ENCODE data around the gene TRAPPC5. TPM values are rescaled to one million over a fixed set of nuclear protein-coding genes. Genes with fewer than 3 reads are reported as not detected.

Gene TRAPPC5
- total RNA-seq, 1 experiment from 2014 or later: 317 TPM

GRCh38 chr19:7685546-7686445 is 5.2 kb downstream of the TRAPPC5 start:
- DNase-seq (no peak), ATAC-seq (no peak)
- H3K4me2 ChIP-seq (ENCODE audit: low read length): no peak overlapping the region
- H3K27me3 ChIP-seq (ENCODE audit: low read length): no peaks in the 10 kb centered on the region
- no peak overlapping the region for H2AFZ ChIP-seq (ENCODE audit: low read length)
- H3K4me3 ChIP-seq (ENCODE audit: low read length): no peak overlapping the region
- no peak overlapping the region for H3K9ac ChIP-seq (ENCODE audit: low read length)
- H3K36me3 ChIP-seq (ENCODE audit: low read depth, low read length): 0 out of 2 replicates have a peak, but pooled peaks cover 10% of the 10 kb centered on the region
- H3K9me3 ChIP-seq (ENCODE audit: low read length): no peaks in the 10 kb centered on the region
- H3K9me2 ChIP-seq (replicated peaks; ENCODE audit: low read length): no peaks in the 10 kb centered on the region
- TF ChIP-seq CTCF (conservative IDR thresholded peaks at IDR 0.05; ENCODE audit: low read depth, low read length): no peak
- TF ChIP-seq EZH2 (IDR thresholded peaks at IDR 0.05; ENCODE audit: low read length, unreplicated experiment): no peak
- no peak for TF ChIP-seq EZH2phosphoT487 (IDR thresholded peaks at IDR 0.05; ENCODE audit: borderline replicate concordance, low read length)
- POLR2A ChIA-PET (ENCODE audit: unreplicated experiment): no interaction called here
- no peaks in the 10 kb centered on the region for H4K20me1 ChIP-seq (ENCODE audit: low read length)
- H3K4me1 ChIP-seq (ENCODE audit: insufficient read depth, low read length): peaks cover 7% of the 10 kb centered on the region; the same call in 1 of the 2 replicates
- CTCF ChIA-PET: no interaction called here
- H3K27ac ChIP-seq (ENCODE audit: low read length): no peak overlapping the region
- intact Hi-C loops (cut with micrococcal nuclease): no loop called here
- BruUV-seq (replicated peaks): no TSS peak
- H3K79me2 ChIP-seq (ENCODE audit: low read length): peaks cover 19% of the 10 kb centered on the region
- no peaks in the 10 kb centered on the region for H3F3A ChIP-seq (ENCODE audit: low read length, unreplicated experiment)

DNA sequence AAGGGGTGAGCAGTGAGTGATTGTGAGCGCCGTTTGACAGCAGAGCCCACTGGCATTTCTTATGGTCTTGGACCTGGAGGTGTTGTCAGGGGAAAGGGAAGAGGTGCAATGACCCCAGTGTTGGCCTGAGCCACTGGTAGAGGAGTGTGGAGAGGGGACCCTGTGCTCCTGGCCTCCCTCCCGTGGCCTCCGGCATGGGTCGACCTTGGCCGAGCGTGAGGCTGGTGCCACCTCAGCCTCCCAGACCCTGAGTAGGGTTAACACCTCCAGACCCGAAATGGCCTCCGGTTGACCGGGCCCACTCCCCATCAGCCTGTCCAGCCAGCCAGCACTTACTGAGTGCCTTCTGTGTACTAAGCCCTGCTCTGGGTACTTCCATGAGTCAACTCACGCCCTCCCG is 6.5 kb downstream of the TRAPPC5 start:
- H3K27me3 ChIP-seq (ENCODE audit: low read length): no peaks in the 10 kb centered on the region
- no peak overlapping the region for H3K9ac ChIP-seq (ENCODE audit: low read length)
- ChIA-PET CTCF (interaction anchor here (0.6 kb wide), 1 partner anchor 215 kb away, joined by 3 read pairs; no protein-coding TSS in a partner anchor), POLR2A (ENCODE audit: unreplicated experiment) (interaction anchor here (0.6 kb wide), 1 partner anchor 18 kb away, joined by 3 read pairs; no protein-coding TSS in a partner anchor)
- H3F3A ChIP-seq (ENCODE audit: low read length, unreplicated experiment): no peaks in the 10 kb centered on the region
- no peak overlapping the region for H3K4me2 ChIP-seq (ENCODE audit: low read length)
- BruUV-seq (replicated peaks): no TSS peak
- H3K9me2 ChIP-seq (replicated peaks; ENCODE audit: low read length): no peaks in the 10 kb centered on the region
- intact Hi-C loops (cut with micrococcal nuclease): no loop called here
- H3K36me3 ChIP-seq (ENCODE audit: low read depth, low read length): 0 out of 2 replicates have a peak, but pooled peaks cover 7% of the 10 kb centered on the region
- ATAC-seq (no peak; the same call in 1 of the 2 replicates), DNase-seq (no peak)
- no peak overlapping the region for H2AFZ ChIP-seq (ENCODE audit: low read length)
- no peak for TF ChIP-seq CTCF (conservative IDR thresholded peaks at IDR 0.05; ENCODE audit: low read depth, low read length)
- TF ChIP-seq EZH2 (IDR thresholded peaks at IDR 0.05; ENCODE audit: low read length, unreplicated experiment): no peak
- no peak for TF ChIP-seq EZH2phosphoT487 (IDR thresholded peaks at IDR 0.05; ENCODE audit: borderline replicate concordance, low read length)
- H3K79me2 ChIP-seq (ENCODE audit: low read length): peaks cover 5% of the 10 kb centered on the region
- H3K4me1 ChIP-seq (ENCODE audit: insufficient read depth, low read length): no peaks in the 10 kb centered on the region
- no peak overlapping the region for H3K27ac ChIP-seq (ENCODE audit: low read length)
- no peak overlapping the region for H3K4me3 ChIP-seq (ENCODE audit: low read length)
- no peaks in the 10 kb centered on the region for H3K9me3 ChIP-seq (ENCODE audit: low read length)
- no peaks in the 10 kb centered on the region for H4K20me1 ChIP-seq (ENCODE audit: low read length)

DNA sequence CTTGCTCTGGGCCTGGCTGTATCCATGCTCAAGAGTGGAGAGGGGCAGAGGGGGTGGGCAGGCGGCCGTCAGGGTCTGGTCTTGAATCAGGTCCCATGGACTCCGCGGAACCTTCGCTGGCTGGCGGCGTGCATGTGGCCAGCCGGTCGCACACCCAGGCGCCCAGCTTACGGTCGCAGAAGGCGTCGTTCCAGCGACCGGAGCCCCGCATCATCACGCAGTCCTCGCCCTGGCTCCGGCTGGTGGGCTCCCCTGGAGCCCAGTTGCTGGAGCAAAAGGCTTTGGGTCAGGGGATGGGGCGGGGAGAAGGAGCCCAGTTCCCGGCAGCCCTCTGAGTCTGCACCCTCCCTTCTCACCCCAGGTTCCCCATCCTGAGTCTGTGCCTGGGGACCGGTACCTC is 8.5 kb downstream of the TRAPPC5 start:
- no peaks in the 10 kb centered on the region for H3K4me1 ChIP-seq (ENCODE audit: insufficient read depth, low read length)
- H4K20me1 ChIP-seq (ENCODE audit: low read length): no peaks in the 10 kb centered on the region
- intact Hi-C loops (cut with micrococcal nuclease): no loop called here
- DNase-seq (no peak), ATAC-seq (no peak)
- no TSS peak for BruUV-seq (replicated peaks)
- no peak overlapping the region for H3K27ac ChIP-seq (ENCODE audit: low read length)
- no peak for TF ChIP-seq CTCF (conservative IDR thresholded peaks at IDR 0.05; ENCODE audit: low read depth, low read length)
- TF ChIP-seq EZH2 (IDR thresholded peaks at IDR 0.05; ENCODE audit: low read length, unreplicated experiment): no peak
- TF ChIP-seq EZH2phosphoT487 (IDR thresholded peaks at IDR 0.05; ENCODE audit: borderline replicate concordance, low read length): no peak
- no peak overlapping the region for H3K9ac ChIP-seq (ENCODE audit: low read length)
- no peaks in the 10 kb centered on the region for H3K9me2 ChIP-seq (replicated peaks; ENCODE audit: low read length)
- H3K4me3 ChIP-seq (ENCODE audit: low read length): no peak overlapping the region
- CTCF ChIA-PET: no interaction called here
- H3K9me3 ChIP-seq (ENCODE audit: low read length): no peaks in the 10 kb centered on the region
- POLR2A ChIA-PET (ENCODE audit: unreplicated experiment): no interaction called here
- H3K4me2 ChIP-seq (ENCODE audit: low read length): no peak overlapping the region
- H3K36me3 ChIP-seq (ENCODE audit: low read depth, low read length): no peaks in the 10 kb centered on the region
- H2AFZ ChIP-seq (ENCODE audit: low read length): no peak overlapping the region
- H3K27me3 ChIP-seq (ENCODE audit: low read length): no peaks in the 10 kb centered on the region
- H3K79me2 ChIP-seq (ENCODE audit: low read length): no peaks in the 10 kb centered on the region
- H3F3A ChIP-seq (ENCODE audit: low read length, unreplicated experiment): no peaks in the 10 kb centered on the region
